Measurements from ENCODE around the gene CD1D. TPM values are rescaled to one million over a fixed set of nuclear protein-coding genes. Genes with fewer than 3 reads are reported as not detected.

The CD1D gene
- under 1 TPM in 1 of 2 experiments, not detected in 1; 0.07 TPM for total RNA-seq

DNA sequence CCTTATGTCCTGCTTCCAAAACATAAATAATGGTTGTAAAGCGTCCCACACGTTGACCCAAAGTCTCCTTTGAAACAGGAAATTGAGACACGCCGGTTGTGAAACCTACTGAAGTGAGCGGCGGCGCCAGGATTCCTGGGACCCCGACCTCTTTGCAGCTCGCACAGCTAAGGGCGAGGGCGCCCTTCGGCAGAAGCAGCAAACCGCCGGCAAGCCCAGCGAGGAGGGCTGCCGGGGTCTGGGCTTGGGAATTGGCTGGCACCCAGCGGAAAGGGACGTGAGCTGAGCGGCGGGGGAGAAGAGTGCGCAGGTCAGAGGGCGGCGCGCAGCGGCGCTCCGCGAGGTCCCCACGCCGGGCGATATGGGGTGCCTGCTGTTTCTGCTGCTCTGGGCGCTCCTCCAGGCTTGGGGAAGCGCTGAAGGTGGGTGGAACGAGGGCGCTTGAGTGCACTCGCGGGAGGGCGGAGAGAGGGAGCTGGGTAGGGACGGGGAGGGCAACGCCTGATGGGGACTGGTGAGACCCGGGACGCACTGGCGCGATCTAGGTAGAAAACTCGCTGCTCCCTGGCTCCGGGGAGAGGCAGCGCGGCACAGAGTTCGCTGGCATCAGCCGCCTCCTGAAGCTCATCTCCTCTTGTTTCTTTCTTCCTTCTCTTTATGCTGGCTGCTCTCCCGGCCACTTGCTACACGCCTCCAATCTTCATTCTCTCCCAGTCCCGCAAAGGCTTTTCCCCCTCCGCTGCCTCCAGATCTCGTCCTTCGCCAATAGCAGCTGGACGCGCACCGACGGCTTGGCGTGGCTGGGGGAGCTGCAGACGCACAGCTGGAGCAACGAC, at the start of gene CD1D:
Gene CD1D, plus strand, starts transcription at position 155 of the 836 bp plus-strand sequence. Its CDS starts 207 bp downstream, at position 362.
- Mint-ChIP-seq H3K36me3 (ENCODE audit: low read depth) (no peaks in the 10 kb centered on the region), H3K9me3 (ENCODE audit: low read depth) (no peaks in the 10 kb centered on the region), H3K27me3 (peaks cover 53% of the 10 kb centered on the region), H3K4me1 (peaks cover 12% of the 10 kb centered on the region), H3K4me3 (peak within 1 kb of the TSS; percentile 65), H3K27ac (no peak within 1 kb of the TSS)
- DNase-seq (peak; percentile 35), ATAC-seq (peak; percentile 57)
- CTCF ChIA-PET, result interaction anchor here (0.7 to 1.4 kb wide), 3 partner anchors 14 to 149 kb away, joined by 3 to 4 read pairs (median 3); no protein-coding TSS in a partner anchor
- intact Hi-C loops (cut with DNase I, micrococcal nuclease), result no loop called here
- POLR2A ChIA-PET, result no interaction called here

DNA sequence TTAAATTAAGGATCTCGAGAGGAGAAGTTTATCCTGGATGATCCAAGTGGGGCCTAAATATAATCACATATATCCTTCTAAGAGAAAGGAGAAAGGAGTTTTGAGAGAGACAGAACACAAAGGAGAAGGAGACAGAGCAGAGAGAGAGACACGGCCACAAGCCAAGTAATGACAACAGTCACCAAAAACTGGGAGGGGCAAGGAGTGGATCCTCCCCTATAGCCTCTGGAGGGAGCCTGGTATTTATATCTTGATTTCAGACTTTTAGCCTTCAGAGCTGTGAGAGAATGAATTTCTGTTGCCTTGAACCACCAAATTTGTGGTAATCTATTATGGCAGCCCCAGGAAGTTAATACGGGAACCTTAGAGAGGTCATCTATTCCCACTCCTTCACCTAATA, 49.5 kb upstream of the CD1D start:
- Mint-ChIP-seq H3K36me3 (ENCODE audit: low read depth) (no peaks in the 10 kb centered on the region), H3K27ac (no peak overlapping the region), H3K4me3 (no peak overlapping the region), H3K9me3 (ENCODE audit: low read depth) (no peaks in the 10 kb centered on the region), H3K27me3 (no peaks in the 10 kb centered on the region), H3K4me1 (no peaks in the 10 kb centered on the region)
- POLR2A ChIA-PET, result no interaction called here
- intact Hi-C loops (cut with DNase I, micrococcal nuclease), result no loop called here
- CTCF ChIA-PET, result no interaction called here
- ATAC-seq (no peak), DNase-seq (no peak)

DNA sequence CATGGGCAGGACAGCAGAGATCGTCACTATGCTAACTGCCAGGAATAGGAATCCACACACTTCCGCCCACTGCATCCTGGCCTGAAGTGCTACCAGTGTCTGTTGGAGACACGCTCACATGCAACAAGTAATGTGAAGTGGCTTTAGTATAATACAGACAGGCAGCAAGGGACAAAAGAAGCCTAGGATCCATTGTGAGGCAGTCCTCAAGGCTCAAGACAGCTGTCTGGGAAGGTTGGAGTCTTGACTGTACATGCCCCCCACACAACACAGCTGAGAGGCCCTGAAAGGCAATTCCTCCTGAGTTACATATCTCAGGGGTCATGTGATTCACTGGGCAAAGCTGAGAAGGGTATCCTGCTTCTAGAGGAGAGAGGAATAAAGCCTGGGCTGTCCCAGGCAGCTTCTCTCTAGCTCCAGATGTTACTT, 39.9 kb upstream of the CD1D start:
- CTCF ChIA-PET, result interaction anchor here (0.6 kb wide), 1 partner anchor 148 kb away, joined by 3 read pairs; no protein-coding TSS in a partner anchor
- no peak overlapping the region for H3K27ac Mint-ChIP-seq
- intact Hi-C loops (cut with DNase I, micrococcal nuclease), result no loop called here

DNA sequence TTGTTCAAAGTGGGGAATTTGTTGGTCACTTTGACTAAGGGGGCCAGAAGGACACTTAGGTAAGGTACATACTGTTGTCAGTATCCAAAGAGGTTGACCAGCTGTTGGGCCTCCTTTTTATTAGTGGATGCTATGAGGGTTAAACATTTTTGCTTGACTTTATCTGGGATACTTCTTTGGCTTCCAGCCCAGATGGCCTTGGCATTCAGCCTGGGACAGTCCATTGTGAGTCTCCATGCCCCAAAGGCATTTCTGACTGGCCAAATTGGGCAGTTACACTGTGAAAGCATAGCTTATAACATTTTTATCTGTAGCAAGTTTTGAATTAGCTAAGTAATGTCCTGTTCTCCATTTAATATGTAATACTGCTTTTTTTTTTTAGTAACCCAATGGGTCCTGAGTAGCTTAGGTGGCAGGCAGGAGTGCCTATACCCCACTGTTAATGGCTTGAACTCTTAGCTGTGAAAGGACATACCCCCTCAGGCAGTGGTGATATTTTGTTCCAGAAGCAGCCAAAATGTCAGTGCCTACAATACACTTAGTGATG, 35.4 kb upstream of the CD1D start:
- no peak for DNase-seq

More for the DNA sequence above, 39.9 kb upstream of the CD1D start:
- Mint-ChIP-seq H3K4me3 (no peak overlapping the region), H3K9me3 (ENCODE audit: low read depth) (no peaks in the 10 kb centered on the region), H3K4me1 (no peaks in the 10 kb centered on the region), H3K36me3 (ENCODE audit: low read depth) (no peaks in the 10 kb centered on the region), H3K27me3 (no peaks in the 10 kb centered on the region)
- DNase-seq (no peak), ATAC-seq (no peak)
- POLR2A ChIA-PET, result no interaction called here

DNA sequence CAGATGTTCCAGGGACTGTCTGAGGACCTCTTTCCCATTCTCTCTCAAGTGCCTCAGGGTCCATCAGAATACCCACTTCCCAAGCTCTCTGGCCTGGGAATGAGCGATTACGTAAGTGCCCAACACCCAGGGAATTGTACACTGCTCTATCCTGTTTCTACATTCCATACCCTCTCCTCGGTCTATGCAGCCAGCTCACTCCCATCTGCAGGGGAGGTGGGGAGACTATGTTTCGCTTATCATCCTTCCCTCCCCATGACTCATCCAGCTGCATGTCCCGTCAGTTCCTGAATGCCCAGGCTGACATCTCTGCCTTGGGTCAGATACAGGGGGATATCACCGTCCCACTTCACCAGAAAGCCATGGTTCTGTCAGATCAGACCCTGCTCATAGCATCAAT, 34.5 kb upstream of the CD1D start:
- Mint-ChIP-seq H3K27ac (no peak overlapping the region), H3K27me3 (no peaks in the 10 kb centered on the region), H3K4me1 (peaks cover 29% of the 10 kb centered on the region), H3K36me3 (ENCODE audit: low read depth) (no peaks in the 10 kb centered on the region), H3K9me3 (ENCODE audit: low read depth) (no peaks in the 10 kb centered on the region), H3K4me3 (no peak overlapping the region)
- intact Hi-C loops (cut with DNase I, micrococcal nuclease), result no loop called here
- ATAC-seq, result no peak
- ChIA-PET CTCF (interaction anchor here (0.6 to 1.3 kb wide), 3 partner anchors 30 to 851 kb away, joined by 3 read pairs; no protein-coding TSS in a partner anchor), POLR2A (no interaction called here)
- DNase-seq, result no peak

More for the DNA sequence above, 35.4 kb upstream of the CD1D start:
- no peak for ATAC-seq
- H3K4me1 Mint-ChIP-seq, result peaks cover 22% of the 10 kb centered on the region
- H3K27me3 Mint-ChIP-seq, result no peaks in the 10 kb centered on the region
- H3K4me3 Mint-ChIP-seq, result no peak overlapping the region
- ChIA-PET CTCF (interaction anchor here (0.5 to 0.7 kb wide), 4 partner anchors 29 to 1457 kb away, joined by 3 read pairs; no protein-coding TSS in a partner anchor), POLR2A (no interaction called here)
- intact Hi-C loops (cut with DNase I, micrococcal nuclease), result no loop called here
- H3K27ac Mint-ChIP-seq, result no peak overlapping the region
- no peaks in the 10 kb centered on the region for H3K36me3 Mint-ChIP-seq (ENCODE audit: low read depth)
- no peaks in the 10 kb centered on the region for H3K9me3 Mint-ChIP-seq (ENCODE audit: low read depth)

DNA sequence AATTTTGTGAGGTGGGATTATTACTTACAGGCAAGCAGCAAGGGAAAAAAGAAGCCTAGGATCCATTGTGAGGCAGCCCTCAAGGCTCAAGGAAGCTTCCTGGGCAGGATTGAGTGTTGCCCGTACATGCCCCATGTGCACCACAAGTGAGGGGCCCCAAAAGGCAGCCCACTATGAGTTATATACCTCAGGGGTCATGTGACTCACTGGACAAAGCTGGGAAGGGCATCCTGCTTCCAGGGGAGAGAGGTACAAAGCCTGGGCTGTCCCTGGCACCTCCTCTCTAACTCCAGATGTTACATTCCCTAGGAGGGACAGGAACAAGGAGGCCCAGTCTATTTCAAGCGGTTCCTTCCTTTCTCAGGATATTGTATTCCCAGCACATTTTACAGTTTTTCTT, 34.0 kb upstream of the CD1D start:
- Mint-ChIP-seq H3K27ac (no peak overlapping the region), H3K4me1 (peaks cover 29% of the 10 kb centered on the region), H3K4me3 (no peak overlapping the region), H3K36me3 (ENCODE audit: low read depth) (no peaks in the 10 kb centered on the region), H3K27me3 (no peaks in the 10 kb centered on the region), H3K9me3 (ENCODE audit: low read depth) (no peaks in the 10 kb centered on the region)
- CTCF ChIA-PET, result interaction anchor here (0.6 to 1.3 kb wide), 4 partner anchors 13 to 851 kb away, joined by 3 read pairs; no protein-coding TSS in a partner anchor
- DNase-seq, result no peak
- intact Hi-C loops (cut with DNase I, micrococcal nuclease), result no loop called here
- ATAC-seq, result no peak
- POLR2A ChIA-PET, result no interaction called here

DNA sequence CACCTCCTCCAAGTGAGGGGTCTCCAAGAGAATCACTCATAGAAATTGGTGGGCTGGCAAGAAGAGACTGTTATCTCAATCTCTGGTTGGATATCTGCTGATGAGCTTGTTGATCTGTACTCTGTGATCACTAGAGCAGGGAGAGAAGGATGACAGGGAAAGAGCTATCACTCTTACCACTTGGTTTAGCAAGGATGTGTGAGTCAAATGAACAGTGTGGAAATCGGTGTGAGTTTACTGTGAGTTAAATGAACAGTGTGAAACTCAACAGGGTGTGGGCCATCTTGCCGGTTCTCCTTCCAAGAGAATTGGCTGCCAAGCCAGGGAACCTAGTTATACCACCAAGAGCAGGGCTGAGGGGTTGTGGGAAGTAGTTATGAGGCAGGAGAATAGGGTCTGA, 33.3 kb upstream of the CD1D start:
- intact Hi-C loops (cut with DNase I, micrococcal nuclease), result no loop called here
- ATAC-seq (no peak), DNase-seq (no peak)
- CTCF ChIA-PET, result interaction anchor here (0.6 to 1.3 kb wide), 4 partner anchors 13 to 158 kb away, joined by 3 read pairs; no protein-coding TSS in a partner anchor
- no peak overlapping the region for H3K27ac Mint-ChIP-seq
- no peaks in the 10 kb centered on the region for H3K9me3 Mint-ChIP-seq (ENCODE audit: low read depth)
- peaks cover 29% of the 10 kb centered on the region for H3K4me1 Mint-ChIP-seq
- no peaks in the 10 kb centered on the region for H3K36me3 Mint-ChIP-seq (ENCODE audit: low read depth)
- H3K4me3 Mint-ChIP-seq, result no peak overlapping the region
- no peaks in the 10 kb centered on the region for H3K27me3 Mint-ChIP-seq
- POLR2A ChIA-PET, result no interaction called here

DNA sequence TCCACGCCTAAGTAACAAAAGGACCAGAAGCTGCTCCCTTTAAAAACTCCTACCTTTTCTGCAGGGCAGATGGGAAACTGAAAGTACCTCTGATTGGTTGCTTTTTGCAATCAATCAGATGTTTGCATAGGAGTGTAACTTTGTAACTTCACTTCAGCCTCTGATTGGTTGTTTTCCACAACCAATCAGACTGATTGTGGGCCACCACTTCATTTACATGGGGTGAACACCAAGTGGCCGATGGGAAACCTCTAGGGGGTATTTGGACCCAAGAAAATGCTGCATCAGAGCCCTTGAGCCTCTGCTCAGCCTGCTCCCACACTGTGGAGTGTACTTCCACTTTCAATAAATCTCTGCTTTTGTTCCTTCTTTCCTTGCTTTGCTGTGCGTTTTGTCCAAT, 32.8 kb upstream of the CD1D start:
- intact Hi-C loops (cut with DNase I, micrococcal nuclease), result no loop called here
- DNase-seq (no peak), ATAC-seq (no peak)
- no peaks in the 10 kb centered on the region for H3K27me3 Mint-ChIP-seq
- H3K4me1 Mint-ChIP-seq, result peaks cover 29% of the 10 kb centered on the region
- CTCF ChIA-PET, result interaction anchor here (1.0 to 1.3 kb wide), 2 partner anchors 12 to 27 kb away, joined by 3 read pairs; no protein-coding TSS in a partner anchor
- H3K9me3 Mint-ChIP-seq (ENCODE audit: low read depth), result no peaks in the 10 kb centered on the region
- no peak overlapping the region for H3K27ac Mint-ChIP-seq
- H3K4me3 Mint-ChIP-seq, result no peak overlapping the region
- POLR2A ChIA-PET, result no interaction called here
- H3K36me3 Mint-ChIP-seq (ENCODE audit: low read depth), result no peaks in the 10 kb centered on the region

DNA sequence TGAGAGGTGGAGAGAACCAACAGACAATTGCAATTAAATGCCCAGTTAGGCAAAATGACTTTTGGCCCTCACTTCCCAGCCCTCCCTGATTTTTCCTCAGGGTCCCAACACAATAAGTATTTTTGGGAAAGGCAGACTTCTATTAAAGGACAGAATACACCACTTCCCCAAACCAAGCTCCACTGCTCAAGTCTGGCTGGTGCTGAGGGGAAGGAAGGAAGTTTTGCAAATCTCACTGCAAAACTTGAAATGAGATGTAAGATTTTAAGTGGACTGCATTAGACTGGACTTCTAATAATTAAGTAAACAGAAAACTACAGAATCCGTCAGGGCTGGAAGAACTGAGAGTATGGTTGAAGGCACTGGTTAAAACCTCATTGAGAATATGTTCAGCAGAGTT, 32.2 kb upstream of the CD1D start:
- no peaks in the 10 kb centered on the region for H3K36me3 Mint-ChIP-seq (ENCODE audit: low read depth)
- ChIA-PET POLR2A (no interaction called here), CTCF (interaction anchor here (1.0 kb wide), 1 partner anchor 27 kb away, joined by 3 read pairs; no protein-coding TSS in a partner anchor)

DNA sequence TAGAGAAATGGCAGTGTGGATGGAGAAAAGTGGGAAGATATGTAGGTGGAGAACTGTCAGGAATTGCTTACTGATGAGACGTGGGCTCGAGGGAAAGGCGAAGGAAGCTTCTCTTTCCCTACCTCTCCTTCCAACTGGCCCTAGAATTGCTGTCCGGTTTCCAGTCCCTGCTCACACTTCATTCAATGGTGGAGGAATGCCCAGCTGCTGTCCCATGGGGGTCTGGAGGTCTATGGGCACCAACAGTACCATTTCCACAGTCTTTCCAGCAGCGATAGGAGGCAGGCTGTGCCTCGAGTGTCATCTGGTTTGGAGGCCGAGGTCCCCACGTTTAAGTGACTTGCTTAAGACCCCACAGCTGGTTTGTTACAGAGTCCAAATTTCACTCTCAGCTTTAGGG, 31.5 kb upstream of the CD1D start:
- Mint-ChIP-seq H3K4me1 (peaks cover 29% of the 10 kb centered on the region), H3K9me3 (ENCODE audit: low read depth) (no peaks in the 10 kb centered on the region), H3K27me3 (peaks cover 3% of the 10 kb centered on the region), H3K27ac (peak overlapping the region; percentile 88), H3K4me3 (peak overlapping the region; percentile 74), H3K36me3 (ENCODE audit: low read depth) (no peaks in the 10 kb centered on the region)
- no peak for DNase-seq
- intact Hi-C loops (cut with DNase I, micrococcal nuclease), result no loop called here
- CTCF ChIA-PET, result interaction anchor here (1.0 to 1.3 kb wide), 3 partner anchors 24 to 55 kb away, joined by 3 to 7 read pairs (median 3); no protein-coding TSS in a partner anchor
- POLR2A ChIA-PET, result no interaction called here
- no peak for ATAC-seq

More for the DNA sequence above, 32.2 kb upstream of the CD1D start:
- peak overlapping the region; percentile 74 for H3K4me3 Mint-ChIP-seq
- H3K4me1 Mint-ChIP-seq, result peaks cover 29% of the 10 kb centered on the region
- no peak for DNase-seq
- ATAC-seq, result no peak
- H3K9me3 Mint-ChIP-seq (ENCODE audit: low read depth), result no peaks in the 10 kb centered on the region
- H3K27me3 Mint-ChIP-seq, result no peaks in the 10 kb centered on the region
- H3K27ac Mint-ChIP-seq, result no peak overlapping the region
- intact Hi-C loops (cut with DNase I, micrococcal nuclease), result no loop called here

DNA sequence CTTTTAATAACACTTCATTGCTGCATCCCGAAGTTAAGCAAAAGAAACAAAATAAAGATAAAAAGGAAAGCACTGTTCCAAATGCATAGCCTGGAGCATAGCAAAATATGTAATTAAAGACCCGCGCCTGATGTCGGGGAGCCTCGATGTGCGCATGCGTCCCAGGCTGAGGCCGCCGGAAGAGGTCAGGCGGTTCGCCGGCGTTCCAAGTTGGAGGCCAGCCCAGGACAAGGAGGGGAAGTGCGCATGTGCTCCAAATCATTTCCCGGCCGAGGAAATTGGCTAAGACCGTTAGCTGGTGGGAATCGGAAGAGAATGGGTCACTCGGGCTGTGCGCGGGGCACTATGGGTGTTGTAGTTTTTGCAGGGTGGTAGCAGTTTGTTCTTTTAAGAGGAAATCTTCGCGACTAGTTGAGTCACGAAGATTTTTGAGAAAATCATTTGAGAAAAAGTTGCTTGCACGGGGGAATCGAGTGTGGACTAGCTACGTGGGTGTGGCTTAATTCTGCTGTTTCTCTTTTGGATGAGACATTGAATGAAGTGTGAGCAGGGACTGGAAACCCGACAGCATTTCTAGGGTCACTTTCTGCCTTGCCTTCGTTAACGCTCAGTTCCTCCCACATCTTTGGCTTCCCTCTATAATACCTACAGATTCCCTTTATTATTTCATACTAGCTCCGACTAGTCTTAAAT, 31.0 kb upstream of the CD1D start:
- Mint-ChIP-seq H3K27me3 (peaks cover 3% of the 10 kb centered on the region), H3K4me3 (peak overlapping the region; percentile 74), H3K4me1 (peaks cover 29% of the 10 kb centered on the region), H3K27ac (peak overlapping the region; percentile 88), H3K9me3 (ENCODE audit: low read depth) (no peaks in the 10 kb centered on the region), H3K36me3 (ENCODE audit: low read depth) (no peaks in the 10 kb centered on the region)
- CTCF ChIA-PET, result interaction anchor here (1.0 to 1.3 kb wide), 3 partner anchors 25 to 56 kb away, joined by 3 to 7 read pairs (median 3); no protein-coding TSS in a partner anchor
- ATAC-seq (peak; percentile 93), DNase-seq (peak; percentile 86)
- intact Hi-C loops (cut with DNase I, micrococcal nuclease), result loop anchor here in 1 of 2 experiments (5.0 kb wide), 1 partner anchor 858 kb away; the partner anchor contains the start of gene IFI16
- POLR2A ChIA-PET, result no interaction called here
